ENCODE data around the gene CD59. TPM values are rescaled to one million over a fixed set of nuclear protein-coding genes. Genes with fewer than 3 reads are reported as not detected.

The CD59 gene
- total RNA-seq, 2 donors from 2014 or later = 368 to 529 TPM

- Histone ChIP-seq H3K27me3 (replicated peaks; ENCODE audit: insufficient read depth) (no peaks in the 10 kb centered on the region), H3K27ac (no peak overlapping the region), H3K4me1 (ENCODE audit: control insufficient read depth in 1 of 2, low read depth in 2 of 2) (peaks cover 0 to 10% of the 10 kb centered on the region in 2 donors), H3K4me3 (no peak overlapping the region), H3K36me3 (peaks cover 6% of the 10 kb centered on the region), H3K9me3 (no peaks in the 10 kb centered on the region)
- no peak for TF ChIP-seq CTCF (IDR thresholded peaks at IDR 0.05)
- no peak for DNase-seq (ENCODE audit: low spot score)
- ATAC-seq (ENCODE audit: insufficient number of reproducible peaks, low FRiP score, low read depth) = no peak
Observed at GRCh38 chr11:33747979-33748378, 11.8 kb upstream of the CD59 start.

GRCh38 chr11:33743291-33743690, 7.1 kb upstream of the CD59 start:
- H3K36me3 ChIP-seq = peaks cover 7% of the 10 kb centered on the region
- H3K27me3 ChIP-seq (replicated peaks; ENCODE audit: insufficient read depth) = no peaks in the 10 kb centered on the region
- DNase-seq (ENCODE audit: low spot score) (no peak), ATAC-seq (ENCODE audit: insufficient number of reproducible peaks, low FRiP score, low read depth) (no peak)
- no peak overlapping the region for H3K4me3 ChIP-seq
- no peak for TF ChIP-seq CTCF (IDR thresholded peaks at IDR 0.05)
- H3K27ac ChIP-seq = no peak overlapping the region
- no peaks in the 10 kb centered on the region for H3K9me3 ChIP-seq
- H3K4me1 ChIP-seq (ENCODE audit: control insufficient read depth in 1 of 2, low read depth in 2 of 2) = peaks cover 0 to 9% of the 10 kb centered on the region in 2 donors

- Histone ChIP-seq H3K36me3 (peaks cover 7% of the 10 kb centered on the region), H3K27me3 (replicated peaks; ENCODE audit: insufficient read depth) (no peaks in the 10 kb centered on the region), H3K4me1 (ENCODE audit: control insufficient read depth in 1 of 2, low read depth in 2 of 2) (peaks cover 0 to 3% of the 10 kb centered on the region in 2 donors), H3K4me3 (no peak overlapping the region), H3K27ac (no peak overlapping the region), H3K9me3 (no peaks in the 10 kb centered on the region)
- TF ChIP-seq CTCF (IDR thresholded peaks at IDR 0.05) = peak; percentile 38
- no peak for DNase-seq (ENCODE audit: low spot score)
- peak; percentile 27 for ATAC-seq (ENCODE audit: insufficient number of reproducible peaks, low FRiP score, low read depth)
Observed at GRCh38 chr11:33742249-33742851, 6.1 kb upstream of the CD59 start.

GRCh38 chr11:33741806-33742205, 5.6 kb upstream of the CD59 start:
- no peaks in the 10 kb centered on the region for H3K27me3 ChIP-seq (replicated peaks; ENCODE audit: insufficient read depth)
- H3K4me1 ChIP-seq (ENCODE audit: control insufficient read depth in 1 of 2, low read depth in 2 of 2) = peaks cover 0 to 8% of the 10 kb centered on the region in 2 donors
- H3K27ac ChIP-seq = no peak overlapping the region
- TF ChIP-seq CTCF (IDR thresholded peaks at IDR 0.05) = no peak
- no peaks in the 10 kb centered on the region for H3K9me3 ChIP-seq
- DNase-seq (ENCODE audit: low spot score) (no peak), ATAC-seq (ENCODE audit: insufficient number of reproducible peaks, low FRiP score, low read depth) (no peak)
- H3K36me3 ChIP-seq = peaks cover 7% of the 10 kb centered on the region
- no peak overlapping the region for H3K4me3 ChIP-seq

- no peak for TF ChIP-seq CTCF (IDR thresholded peaks at IDR 0.05)
- DNase-seq (ENCODE audit: low spot score) (no peak), ATAC-seq (ENCODE audit: insufficient number of reproducible peaks, low FRiP score, low read depth) (no peak)
- Histone ChIP-seq H3K27me3 (replicated peaks; ENCODE audit: insufficient read depth) (no peaks in the 10 kb centered on the region), H3K36me3 (peaks cover 5% of the 10 kb centered on the region), H3K27ac (peak overlapping the region; percentile 86 to 95), H3K4me3 (no peak overlapping the region), H3K4me1 (ENCODE audit: control insufficient read depth in 1 of 2, low read depth in 2 of 2) (peaks cover 14 to 32% of the 10 kb centered on the region in 2 donors), H3K9me3 (no peaks in the 10 kb centered on the region)
Observed at GRCh38 chr11:33737362-33737821, 1.2 kb upstream of the CD59 start.
